ENCODE data around the gene TBCC.

GRCh38 chr6:42702200-42702599 lies 43.7 kb downstream of the TBCC start:
- TF ChIP-seq CTCF (IDR thresholded peaks at IDR 0.05; ENCODE audit: low read length): no peak
- TF ChIP-seq EZH2 (IDR thresholded peaks at IDR 0.05; ENCODE audit: borderline replicate concordance, low read length): no peak

All from OCI-LY1 (cell line).